ENCODE data around the gene EFCAB14. TPM values are rescaled to one million over a fixed set of nuclear protein-coding genes. Genes with fewer than 3 reads are reported as not detected.

The EFCAB14 gene
- total RNA-seq, 1 experiment from 2014 or later, result 52.5 TPM

GRCh38 chr1:46677339-46677738 lies 41.6 kb downstream of the EFCAB14 start:
- ATAC-seq (no peak), DNase-seq (ENCODE audit: low read depth, low spot score) (no peak)
- Histone ChIP-seq H3K4me1 (ENCODE audit: control insufficient read depth in 1 of 2, insufficient read depth in 2 of 2, low read length in 2 of 2) (no peaks in the 10 kb centered on the region; a peak in 1 of 4 replicates), H3K36me3 (ENCODE audit: control insufficient read depth in 1 of 2, insufficient read depth in 2 of 2, low read length in 2 of 2) (peaks cover 11 to 27% of the 10 kb centered on the region in 2 experiments; a peak in 3 of 4 replicates), H3K27me3 (ENCODE audit: insufficient read depth, low read length) (no peaks in the 10 kb centered on the region), H3K9me2 (ENCODE audit: insufficient read depth) (no peaks in the 10 kb centered on the region), H2AFZ (ENCODE audit: low read depth, low read length, poor library complexity, severe bottlenecking) (no peak overlapping the region), H3K4me3 (replicated peaks in 1 of 2; ENCODE audit: low read depth in 1 of 2, low read length in 2 of 2) (no peak overlapping the region), H3K27ac (ENCODE audit: low read depth, low read length) (no peak overlapping the region), H3K79me2 (ENCODE audit: insufficient read depth, low read length) (no peaks in the 10 kb centered on the region), H3K9me3 (ENCODE audit: control insufficient read depth in 1 of 2, insufficient read depth in 1 of 2, low read depth in 1 of 2, low read length in 2 of 2) (no peaks in the 10 kb centered on the region), H3K9ac (ENCODE audit: low read length) (no peak overlapping the region), H3K4me2 (ENCODE audit: low read length) (no peak overlapping the region), H4K20me1 (ENCODE audit: insufficient read depth) (no peaks in the 10 kb centered on the region)
- CTCF ChIA-PET, result interaction anchor here (1.3 kb wide), 1 partner anchor 235 kb away, joined by 3 read pairs; no protein-coding TSS in a partner anchor
- RAD21 ChIA-PET (ENCODE audit: low non-redundant PET in 1 of 2, low total read pairs in 2 of 2, uncharacterized antibody in 2 of 2, unreplicated experiment in 2 of 2), result no interaction called here
- BruUV-seq (replicated peaks), result no TSS peak
- TF ChIP-seq POLR2A (IDR thresholded peaks at IDR 0.05; ENCODE audit: borderline replicate concordance, extremely low read depth, insufficient read depth, insufficient read length) (no peak), ZFX (IDR thresholded peaks at IDR 0.05) (no peak), ZBTB33 (IDR thresholded peaks at IDR 0.05; ENCODE audit: extremely low read depth, insufficient replicate concordance, low read length) (no peak), TCF7L2 (IDR thresholded peaks at IDR 0.05; ENCODE audit: borderline replicate concordance, extremely low read depth, insufficient read depth, insufficient read length) (no peak), ELF1 (IDR thresholded peaks at IDR 0.05; ENCODE audit: borderline replicate concordance, low read depth) (no peak), EZH2phosphoT487 (IDR thresholded peaks at IDR 0.05; ENCODE audit: borderline replicate concordance) (no peak)
- intact Hi-C loops (cut with micrococcal nuclease), result no loop called here
- POLR2A ChIA-PET, result no interaction called here

- TF ChIP-seq RAD21 (IDR thresholded peaks at IDR 0.05; ENCODE audit: low read depth), result no peak
- TF ChIP-seq SIN3A (IDR thresholded peaks at IDR 0.05; ENCODE audit: low read depth), result no peak
- no peak for TF ChIP-seq JUND (IDR thresholded peaks at IDR 0.05)
- no peak for TF ChIP-seq MAX (IDR thresholded peaks at IDR 0.05)
- TF ChIP-seq SRF (IDR thresholded peaks at IDR 0.05; ENCODE audit: low read depth), result no peak
- TF ChIP-seq POLR2AphosphoS5 (IDR thresholded peaks at IDR 0.05; ENCODE audit: low read depth, low read length), result no peak
- no peak for TF ChIP-seq ZBTB33 (IDR thresholded peaks at IDR 0.05; ENCODE audit: extremely low read depth, insufficient replicate concordance, low read length)
- H3K4me3 ChIP-seq (replicated peaks in 1 of 2; ENCODE audit: low read depth in 1 of 2, low read length in 2 of 2), result no peak overlapping the region
- H3K27ac ChIP-seq (ENCODE audit: low read depth, low read length), result no peak overlapping the region
- H3K9me2 ChIP-seq (ENCODE audit: insufficient read depth), result no peaks in the 10 kb centered on the region
- no peaks in the 10 kb centered on the region for H3K27me3 ChIP-seq (ENCODE audit: insufficient read depth, low read length)
- H3K4me1 ChIP-seq (ENCODE audit: control insufficient read depth in 1 of 2, insufficient read depth in 2 of 2, low read length in 2 of 2), result no peaks in the 10 kb centered on the region; a peak in 1 of 4 replicates
- no peak overlapping the region for H3K4me2 ChIP-seq (ENCODE audit: low read length)
- no peaks in the 10 kb centered on the region for H4K20me1 ChIP-seq (ENCODE audit: insufficient read depth)
- ChIA-PET RAD21 (ENCODE audit: low non-redundant PET in 1 of 2, low total read pairs in 2 of 2, uncharacterized antibody in 2 of 2, unreplicated experiment in 2 of 2) (no interaction called here), CTCF (interaction anchor here (1.3 kb wide), 1 partner anchor 234 kb away, joined by 3 read pairs; no protein-coding TSS in a partner anchor), POLR2A (no interaction called here)
- no peak overlapping the region for H2AFZ ChIP-seq (ENCODE audit: low read depth, low read length, poor library complexity, severe bottlenecking)
- DNase-seq (ENCODE audit: low read depth, low spot score) (no peak), ATAC-seq (no peak)
- intact Hi-C loops (cut with micrococcal nuclease), result no loop called here
- peaks cover 6 to 20% of the 10 kb centered on the region in 2 experiments; a peak in 3 of 4 replicates for H3K36me3 ChIP-seq (ENCODE audit: control insufficient read depth in 1 of 2, insufficient read depth in 2 of 2, low read length in 2 of 2)
- no peaks in the 10 kb centered on the region for H3K9me3 ChIP-seq (ENCODE audit: control insufficient read depth in 1 of 2, insufficient read depth in 1 of 2, low read depth in 1 of 2, low read length in 2 of 2)
- no peak overlapping the region for H3K9ac ChIP-seq (ENCODE audit: low read length)
- BruUV-seq (replicated peaks), result no TSS peak
- no peaks in the 10 kb centered on the region for H3K79me2 ChIP-seq (ENCODE audit: insufficient read depth, low read length)
These were observed 42.4 kb downstream of the EFCAB14 start for GRCh38 chr1:46676531-46676930.
